A673 (cell line): ENCODE data around the gene PGAP6.

ENCODE experiments used
- CTCF ChIP-seq: fragments of 300-800, 200-600 bp; sonication (generic); conservative IDR thresholded peaks from 2 replicates; pipeline ENCODE4 v1.5.1; 2017; ENCODE audit warnings: low read depth, mild to moderate bottlenecking, antibody characterized with exemption, low read length, moderate library complexity, mixed read lengths
- EZH2 ChIP-seq: fragments of 200-600 bp; sonication (generic); IDR thresholded peaks from 2 replicates; pipeline ENCODE4 v1.6.1; 2017; ENCODE audit warnings: borderline replicate concordance, low read depth, mild to moderate bottlenecking, mixed read lengths, antibody characterized with exemption, low read length; ENCODE audit not compliant: poor library complexity, severe bottlenecking

GRCh38 chr16:391885-392335, 10.1 kb upstream of the PGAP6 start:
- TF ChIP-seq CTCF = peak; percentile 94
- TF ChIP-seq EZH2 = no peak
